Large intestine (tissue), 12 donors: ENCODE data around the gene MPV17. TPM values are rescaled to one million over a fixed set of nuclear protein-coding genes. Genes with fewer than 3 reads are reported as not detected.
A peak's percentile ranks its signal among the peaks of the same experiment; 100 is the strongest.

Experiments used
- DNase-seq, 2 donors: peaks; one replicate each; pipeline versions ENCODE4 v3.0.0 to v3.0.0-alpha.2; 2013
- H3K27ac ChIP-seq: one replicate; pipeline ENCODE4 v1.5.1; 2013; ENCODE audit warnings: low read length
- H3K27me3 ChIP-seq: 2 replicates; pipeline ENCODE4 v1.6.1; 2013; ENCODE audit warnings: low read length; ENCODE audit not compliant: control insufficient read depth, insufficient read depth
- H3K36me3 ChIP-seq: 2 replicates; pipeline ENCODE4 v1.6.1; 2013; ENCODE audit warnings: low read length; ENCODE audit not compliant: control insufficient read depth, insufficient read depth
- H3K4me1 ChIP-seq: one replicate; pipeline ENCODE4 v1.6.1; 2013; ENCODE audit warnings: low read length; ENCODE audit not compliant: control insufficient read depth, insufficient read depth
- H3K4me3 ChIP-seq: one replicate; pipeline ENCODE4 v1.5.1; 2013; ENCODE audit warnings: low read length
- H3K9me3 ChIP-seq: one replicate; pipeline ENCODE4 v1.6.1; 2013; ENCODE audit warnings: mild to moderate bottlenecking, low read depth, low read length, moderate library complexity; ENCODE audit not compliant: control insufficient read depth
- WGBS: methylation state at CpG from one replicate; pipeline ENCODE4 v1.1.5; 2013; ENCODE audit warnings: low lambda C conversion rate; ENCODE audit not compliant: insufficient coverage; 5-methylcytosine and 5-hydroxymethylcytosine counted together
- long read RNA-seq, 11 donors: transcript quantifications; one replicate each; lab custom pipeline, GENCODE V29; 2026
- polyA plus RNA-seq: library from polyadenylated mRNA; unstranded; fragments of 120-200 nt; gene quantifications from one replicate; pipeline ENCODE4 v1.2.1, GENCODE V29; 2013

MPV17 gene
- polyA plus RNA-seq, result 99.6 TPM
- long read RNA-seq, donor 1, transcript MPV17-203 (8 exons, 1,005 nt), result major isoform, 17 of 42 reads
- long read RNA-seq, donor 1, partial matches to known transcripts, result 19 of 42 reads
- long read RNA-seq, donor 1, other reads (novel, unspliced or antisense), result 0 of 42 reads
- long read RNA-seq, donor 2, transcript MPV17-203 (8 exons, 1,005 nt), result major isoform, 25 of 56 reads
- long read RNA-seq, donor 2, partial matches to known transcripts, result 22 of 56 reads
- long read RNA-seq, donor 2, other reads (novel, unspliced or antisense), result 0 of 56 reads
- long read RNA-seq, donor 3, result 0 reads
- long read RNA-seq, donor 4, partial matches to known transcripts, result 0 of 5 reads
- long read RNA-seq, donor 4, other reads (novel, unspliced or antisense), result 0 of 5 reads
- long read RNA-seq, donor 5, transcript MPV17-203 (8 exons, 1,005 nt), result major isoform, 8 of 26 reads
- long read RNA-seq, donor 5, transcript MPV17-201 (7 exons, 998 nt), result minor isoform, 7 of 26 reads
- long read RNA-seq, donor 5, partial matches to known transcripts, result 8 of 26 reads
- long read RNA-seq, donor 5, other reads (novel, unspliced or antisense), result 0 of 26 reads
- long read RNA-seq, donor 6, transcript MPV17-203 (8 exons, 1,005 nt), result major isoform, 16 of 29 reads
- long read RNA-seq, donor 6, transcript MPV17-201 (7 exons, 998 nt), result minor isoform, 5 of 29 reads
- long read RNA-seq, donor 6, partial matches to known transcripts, result 0 of 29 reads
- long read RNA-seq, donor 6, other reads (novel, unspliced or antisense), result 0 of 29 reads
- long read RNA-seq, donor 7, transcript MPV17-203 (8 exons, 1,005 nt), result major isoform, 8 of 17 reads
- long read RNA-seq, donor 7, partial matches to known transcripts, result 5 of 17 reads
- long read RNA-seq, donor 7, other reads (novel, unspliced or antisense), result 0 of 17 reads
- long read RNA-seq, donor 8, transcript MPV17-201 (7 exons, 998 nt), result minor isoform, 9 of 66 reads
- long read RNA-seq, donor 8, transcript MPV17-216 (2 exons, 590 nt), result minor isoform, 5 of 66 reads
- long read RNA-seq, donor 8, transcript MPV17-203 (8 exons, 1,005 nt), result major isoform, 24 of 66 reads
- long read RNA-seq, donor 8, partial matches to known transcripts, result 20 of 66 reads
- long read RNA-seq, donor 8, other reads (novel, unspliced or antisense), result 0 of 66 reads
- long read RNA-seq, donor 9, transcript MPV17-203 (8 exons, 1,005 nt), result major isoform, 19 of 35 reads
- long read RNA-seq, donor 9, partial matches to known transcripts, result 7 of 35 reads
- long read RNA-seq, donor 9, other reads (novel, unspliced or antisense), result 0 of 35 reads
- long read RNA-seq, donor 10, transcript MPV17-203 (8 exons, 1,005 nt), result major isoform, 16 of 33 reads
- long read RNA-seq, donor 10, partial matches to known transcripts, result 12 of 33 reads
- long read RNA-seq, donor 10, other reads (novel, unspliced or antisense), result 0 of 33 reads
- long read RNA-seq, donor 11, transcript MPV17-203 (8 exons, 1,005 nt), result major isoform, 15 of 42 reads
- long read RNA-seq, donor 11, transcript MPV17-201 (7 exons, 998 nt), result minor isoform, 6 of 42 reads
- long read RNA-seq, donor 11, partial matches to known transcripts, result 16 of 42 reads
- long read RNA-seq, donor 11, other reads (novel, unspliced or antisense), result 0 of 42 reads

GRCh38 chr2:27322766-27323595, at the start of gene MPV17:
Gene MPV17 (minus strand): TSS chr2:27323097. CDS start chr2:27322517, 580 bp downstream.
- WGBS, result 0% methylated on average over 6 of the region's 39 CpGs
- Histone ChIP-seq H3K27me3 (no peaks in the 10 kb centered on the region), H3K4me3 (peak within 1 kb of the TSS; percentile 86), H3K36me3 (peaks cover 18% of the 10 kb centered on the region), H3K4me1 (peaks cover 15% of the 10 kb centered on the region), H3K27ac (peak within 1 kb of the TSS; percentile 93), H3K9me3 (no peaks in the 10 kb centered on the region)
- DNase-seq, result peak; percentile 93 to 95

DNA sequence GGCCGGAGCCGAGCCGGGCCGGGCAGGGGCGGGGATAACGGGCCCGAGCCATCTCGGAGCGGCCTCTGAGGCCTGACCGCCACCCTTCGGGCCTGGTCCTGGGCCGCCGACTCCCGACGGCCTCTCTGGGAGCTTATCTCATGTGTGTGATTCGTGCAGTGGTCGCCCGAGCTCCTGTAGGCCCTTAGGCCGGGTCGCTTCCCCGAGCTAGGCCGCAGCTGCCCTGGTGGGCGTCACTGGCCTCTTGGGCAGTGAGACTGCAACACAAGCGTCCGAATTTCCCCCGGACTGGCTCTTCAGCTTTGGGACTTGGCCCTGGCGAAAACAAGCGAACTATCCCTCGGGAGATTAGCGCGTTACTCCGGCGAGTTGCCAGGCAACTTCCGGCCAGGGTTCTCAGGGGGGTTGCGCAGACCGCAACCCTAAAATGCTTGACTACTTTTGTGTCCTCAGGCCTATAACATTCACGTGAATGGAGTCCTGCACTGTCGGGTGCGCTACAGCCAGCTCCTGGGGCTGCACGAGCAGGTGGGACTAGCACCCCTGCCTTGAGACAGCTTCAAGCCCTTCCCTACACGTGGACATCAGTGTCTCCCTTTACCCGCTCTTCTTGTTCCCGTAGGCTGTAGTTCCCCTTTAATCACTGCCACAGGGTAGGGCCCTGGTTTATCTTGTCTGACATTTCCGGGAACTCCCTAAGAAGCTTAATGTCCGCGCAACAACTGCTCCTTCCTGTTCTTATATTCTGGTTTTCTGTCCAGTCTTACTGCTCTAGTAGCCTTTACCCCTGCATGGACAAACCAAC, 48.1 kb upstream of the MPV17 start:
- WGBS, result no CpG with 5 or more reads among the region's 46 CpGs
- DNase-seq, result peak; percentile 43 to 66
- no peaks in the 10 kb centered on the region for H3K9me3 ChIP-seq
- peaks cover 61% of the 10 kb centered on the region for H3K36me3 ChIP-seq
- H3K27ac ChIP-seq, result peak overlapping the region; percentile 56
- peak overlapping the region; percentile 91 for H3K4me3 ChIP-seq
- H3K27me3 ChIP-seq, result no peaks in the 10 kb centered on the region
- H3K4me1 ChIP-seq, result peaks cover 18% of the 10 kb centered on the region

DNA sequence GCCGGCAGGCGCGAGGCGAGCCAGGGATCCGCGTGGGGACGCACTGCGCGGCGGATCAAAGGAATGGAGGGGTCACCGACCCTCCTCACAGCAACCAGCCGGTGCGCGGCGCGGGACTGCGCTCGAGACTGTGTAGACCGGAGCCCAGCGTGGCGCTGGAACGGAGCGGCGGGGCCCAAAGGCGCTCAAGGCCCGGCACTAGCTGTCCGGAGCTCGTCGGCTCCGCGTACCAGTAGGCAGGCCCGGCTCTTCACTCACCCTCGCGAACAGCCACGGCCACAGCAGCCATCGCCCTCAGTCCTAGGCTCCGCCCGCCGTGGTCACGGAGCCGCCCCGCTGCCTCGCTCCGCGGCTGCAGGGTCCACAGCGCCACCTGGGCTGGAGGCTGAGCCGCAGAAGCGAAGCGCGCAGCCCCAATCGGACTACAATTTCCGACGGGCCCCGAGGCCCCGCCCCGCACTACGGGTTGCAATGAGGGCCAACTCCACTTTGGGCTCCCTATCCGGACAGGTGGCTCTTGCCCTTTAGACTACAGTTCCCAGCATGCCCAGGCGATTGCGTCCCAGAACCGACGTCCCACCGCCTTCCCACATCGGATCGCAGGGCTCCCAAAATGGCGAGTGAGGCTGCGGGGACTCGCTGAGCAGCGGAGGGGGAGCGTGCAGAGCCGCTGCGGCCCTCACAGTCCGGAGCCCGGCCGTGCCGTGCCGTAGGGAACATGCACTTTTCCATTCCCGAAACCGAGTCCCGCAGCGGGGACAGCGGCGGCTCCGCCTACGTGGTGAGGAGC, 47.3 kb upstream of the MPV17 start, which contains the start of the genes EIF2B4 and SNX17:
TSS of gene EIF2B4 (minus strand) at position 313 of the 790 bp plus-strand sequence. CDS start at position 289, 24 bp downstream.
TSS of gene SNX17 (plus strand) at position 591 of the 790 bp plus-strand sequence. CDS start at position 719, 128 bp downstream.
- peak; percentile 99 to 100 for DNase-seq
- H3K36me3 ChIP-seq, result peaks cover 61% of the 10 kb centered on the region
- no CpG with 5 or more reads among the region's 85 CpGs for WGBS
- no peaks in the 10 kb centered on the region for H3K27me3 ChIP-seq
- peak within 1 kb of the TSS; percentile 91 for H3K27ac ChIP-seq
- H3K4me1 ChIP-seq, result peaks cover 18% of the 10 kb centered on the region
- H3K4me3 ChIP-seq, result peak within 1 kb of the TSS; percentile 91
- no peaks in the 10 kb centered on the region for H3K9me3 ChIP-seq

- Histone ChIP-seq H3K9me3 (no peaks in the 10 kb centered on the region), H3K27ac (peak overlapping the region; percentile 91), H3K27me3 (no peaks in the 10 kb centered on the region), H3K36me3 (peaks cover 57% of the 10 kb centered on the region), H3K4me1 (peaks cover 18% of the 10 kb centered on the region), H3K4me3 (peak overlapping the region; percentile 91)
- DNase-seq, result no peak
- WGBS, result no CpG with 5 or more reads among the region's 18 CpGs
Observed at GRCh38 chr2:27369471-27370025, 46.7 kb upstream of the MPV17 start.

DNA sequence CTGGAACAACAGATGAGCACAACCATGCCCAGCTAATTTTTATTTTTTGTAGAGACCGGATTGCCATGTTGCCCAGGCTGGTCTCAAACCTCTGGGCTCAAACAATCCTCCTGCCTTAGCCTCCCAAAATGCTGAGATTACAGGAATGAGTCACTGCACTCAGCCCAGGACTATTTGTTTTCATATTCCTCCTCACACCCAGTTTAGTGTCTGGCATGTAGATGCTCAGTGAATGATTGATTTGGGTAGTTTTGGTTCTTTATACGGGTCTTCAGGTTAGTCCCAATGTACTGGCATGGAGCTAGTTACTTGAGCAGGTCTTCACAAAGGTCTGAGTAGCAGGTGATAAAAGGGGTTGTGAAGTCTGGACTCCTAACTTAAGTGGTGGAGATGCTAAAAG, 41.0 kb upstream of the MPV17 start:
- H3K4me1 ChIP-seq, result peaks cover 3% of the 10 kb centered on the region
- no CpG with 5 or more reads among the region's 2 CpGs for WGBS
- H3K27ac ChIP-seq, result no peak overlapping the region
- peaks cover 52% of the 10 kb centered on the region for H3K36me3 ChIP-seq
- DNase-seq, result no peak
- no peaks in the 10 kb centered on the region for H3K27me3 ChIP-seq
- H3K9me3 ChIP-seq, result no peaks in the 10 kb centered on the region
- no peak overlapping the region for H3K4me3 ChIP-seq

DNA sequence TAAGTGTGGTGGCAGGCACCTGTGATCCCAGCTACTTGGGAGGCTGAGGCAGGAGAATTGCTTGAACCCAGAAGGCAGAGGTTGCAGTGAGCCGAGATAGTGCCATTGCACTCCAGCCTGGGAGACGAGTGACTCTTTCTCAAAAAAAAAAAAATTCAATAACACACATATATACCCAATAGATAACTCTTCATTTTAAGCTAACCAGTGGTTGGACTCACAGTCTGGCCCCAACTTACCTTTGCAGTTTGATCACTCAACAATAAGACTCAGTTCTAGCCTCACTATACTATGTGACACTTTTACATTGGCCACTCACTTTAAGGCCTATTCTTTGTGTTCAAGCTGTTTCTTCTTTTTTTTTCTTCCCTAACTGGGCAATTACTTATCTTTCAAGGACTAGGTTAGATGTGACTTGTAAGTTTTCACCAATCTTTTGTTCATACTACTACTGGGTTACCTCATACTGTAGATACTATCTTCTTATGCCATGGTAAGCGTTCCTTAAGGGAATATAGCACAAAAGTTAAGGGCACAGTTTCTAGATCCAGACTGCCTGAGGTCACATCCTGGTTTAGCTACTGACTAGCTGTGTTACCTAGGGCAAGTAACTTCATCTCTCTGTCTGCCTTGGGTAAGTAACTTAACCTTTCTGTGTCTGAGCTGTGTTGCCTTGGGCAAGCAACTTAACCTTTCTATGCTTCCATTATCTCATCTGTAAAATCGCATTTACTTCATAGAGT, 40.0 kb upstream of the MPV17 start:
- 100% methylated on average over 1 of the region's 4 CpGs for WGBS
- H3K36me3 ChIP-seq, result peaks cover 44% of the 10 kb centered on the region
- H3K9me3 ChIP-seq, result no peaks in the 10 kb centered on the region
- H3K4me3 ChIP-seq, result no peak overlapping the region
- DNase-seq, result no peak
- no peak overlapping the region for H3K27ac ChIP-seq
- H3K4me1 ChIP-seq, result peaks cover under 1% of the 10 kb centered on the region
- H3K27me3 ChIP-seq, result no peaks in the 10 kb centered on the region

DNA sequence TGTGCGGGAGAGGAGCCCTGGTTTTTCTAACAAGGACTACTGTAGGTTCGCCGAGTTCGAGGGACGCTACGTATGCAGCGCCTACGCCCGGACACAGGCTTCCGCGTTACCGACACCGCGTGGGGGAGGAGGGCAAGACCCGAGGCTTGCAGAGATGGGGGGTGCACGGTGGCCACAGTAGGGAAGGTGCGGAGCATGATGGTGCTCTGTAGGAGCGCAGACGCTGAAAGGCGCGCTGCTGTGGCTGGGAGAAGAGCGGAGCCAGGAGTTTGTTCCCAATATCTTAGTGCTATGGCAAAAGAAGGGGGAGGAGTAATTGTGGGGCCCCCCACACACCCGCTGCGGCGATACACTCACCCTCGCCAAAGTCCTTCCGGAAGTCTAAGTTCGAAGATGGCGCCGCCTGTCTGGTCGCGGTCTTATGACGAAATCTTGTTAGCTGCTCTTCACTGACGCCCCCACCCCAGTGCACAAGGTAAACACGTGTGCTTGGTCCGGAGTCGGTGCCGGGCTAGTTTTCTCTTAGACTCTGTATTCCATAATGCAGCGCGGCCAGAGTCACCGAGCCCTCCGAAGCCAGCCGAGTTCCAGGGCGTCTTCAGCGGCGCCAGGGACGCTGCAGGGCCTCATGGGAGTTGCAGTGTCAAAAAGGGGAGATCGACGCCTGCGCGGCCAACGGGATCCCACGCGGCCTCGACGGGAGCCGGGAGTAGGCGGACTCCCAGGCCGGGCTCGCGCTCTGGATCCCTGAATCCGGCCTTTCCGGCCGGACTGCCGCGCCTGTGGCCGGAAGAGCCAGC, 33.7 kb upstream of the MPV17 start, which contains the start of gene GTF3C2:
TSS of gene GTF3C2 (minus strand) at position 383 of the 800 bp plus-strand sequence. CDS start 13,210 bp downstream, outside the sequence.
- peak; percentile 96 to 99 for DNase-seq
- Histone ChIP-seq H3K36me3 (no peaks in the 10 kb centered on the region), H3K4me3 (peak within 1 kb of the TSS; percentile 77), H3K27me3 (no peaks in the 10 kb centered on the region), H3K9me3 (no peaks in the 10 kb centered on the region), H3K4me1 (peaks cover 14% of the 10 kb centered on the region), H3K27ac (peak within 1 kb of the TSS; percentile 92)
- no CpG with 5 or more reads among the region's 67 CpGs for WGBS
